Activated CD4-positive, alpha-beta T cell treated with anti-CD3 and anti-CD28 coated beads, Interleukin-2, amount 50 U/mL, for 1 hour (primary cell): ENCODE measurements around the gene CLDN5.
"Not testable (repeated sequence)": the region's sequence is repeated elsewhere in the genome, so short reads cannot be mapped to it uniquely, and the experiment has no call there.

ENCODE experiments used
- DNase-seq: peaks from one replicate; pipeline ENCODE4 v3.0.0-alpha.2; 2020

CLDN5 gene

GRCh38 chr22:19524170-19525115 is at the start of gene CLDN5:
Gene CLDN5 (minus strand): TSS chr22:19524410. CDS start chr22:19524255, 155 bp downstream.
- DNase-seq = no peak

GRCh38 chr22:19571995-19572394 is 47.8 kb upstream of the CLDN5 start:
- no peak for DNase-seq

- no peak for DNase-seq
These were observed 47.1 kb upstream of the CLDN5 start for GRCh38 chr22:19571207-19571795.

- no peak for DNase-seq
These were observed 45.8 kb upstream of the CLDN5 start for GRCh38 chr22:19569976-19570375.

GRCh38 chr22:19569276-19569640 is 45.0 kb upstream of the CLDN5 start:
- no peak for DNase-seq

GRCh38 chr22:19568337-19569275 is 44.4 kb upstream of the CLDN5 start:
- no peak for DNase-seq

GRCh38 chr22:19567157-19568009 is 43.2 kb upstream of the CLDN5 start:
- no peak for DNase-seq

GRCh38 chr22:19566279-19567156 is 42.3 kb upstream of the CLDN5 start:
- DNase-seq = no peak

GRCh38 chr22:19565382-19566278 is 41.4 kb upstream of the CLDN5 start:
- DNase-seq = no peak

GRCh38 chr22:19559956-19560355 is 35.7 kb upstream of the CLDN5 start:
- DNase-seq = no peak

- no peak for DNase-seq
These were observed 35.2 kb upstream of the CLDN5 start for GRCh38 chr22:19559324-19559811.

GRCh38 chr22:19556963-19557545 is 32.8 kb upstream of the CLDN5 start:
- no peak for DNase-seq

GRCh38 chr22:19555651-19556050 is 31.4 kb upstream of the CLDN5 start:
- no peak for DNase-seq

GRCh38 chr22:19554834-19555404 is 30.7 kb upstream of the CLDN5 start:
- DNase-seq = no peak

GRCh38 chr22:19553201-19553600 is 29.0 kb upstream of the CLDN5 start:
- DNase-seq = no peak

- DNase-seq = no peak
These were observed 26.2 kb upstream of the CLDN5 start for GRCh38 chr22:19550382-19550781.

- DNase-seq = no peak
These were observed 25.2 kb upstream of the CLDN5 start for GRCh38 chr22:19549428-19549827.

GRCh38 chr22:19548964-19549363 is 24.8 kb upstream of the CLDN5 start:
- no peak for DNase-seq

- DNase-seq = not testable (repeated sequence)
These were observed 24.2 kb upstream of the CLDN5 start for GRCh38 chr22:19548427-19548826.
